Erythroblast (primary cell): ENCODE results near the gene PPFIBP1.

Experiments
- GATA1 ChIP-seq: IDR thresholded peaks from 2 replicates; pipeline ENCODE4 v1.6.1; 2011; ENCODE audit warnings: low read depth, mild to moderate bottlenecking, control low read depth, low read length, moderate library complexity
- POLR2A ChIP-seq: IDR thresholded peaks from 2 replicates; pipeline ENCODE4 v1.6.1; 2011; ENCODE audit warnings: mild to moderate bottlenecking, low read length

GRCh38 chr12:27504507-27504906 lies 19.5 kb upstream of the PPFIBP1 start:
- no peak for TF ChIP-seq POLR2A
- TF ChIP-seq GATA1 = no peak
